ENCODE measurements around the gene SPATS2L. TPM values are rescaled to one million over a fixed set of nuclear protein-coding genes. Genes with fewer than 3 reads are reported as not detected.

The SPATS2L gene
- total RNA-seq, 1 donor from 2014 or later: 40.8 TPM

GRCh38 chr2:200367155-200367554 lies 60.7 kb downstream of the SPATS2L start:
- no peak for DNase-seq (ENCODE audit: low spot score in 2 of 2)
- no peak for FAIRE-seq

- FAIRE-seq (no peak), DNase-seq (ENCODE audit: low spot score in 2 of 2) (no peak)
Measured at GRCh38 chr2:200369886-200370285, 63.4 kb downstream of the SPATS2L start.

- no peak for DNase-seq (ENCODE audit: low spot score in 2 of 2)
- FAIRE-seq: no peak
Measured at GRCh38 chr2:200373231-200373630, 66.7 kb downstream of the SPATS2L start.

GRCh38 chr2:200373973-200374416 lies 67.5 kb downstream of the SPATS2L start:
- DNase-seq (ENCODE audit: low spot score in 2 of 2) (no peak), FAIRE-seq (no peak)

- no peak for DNase-seq (ENCODE audit: low spot score in 2 of 2)
- no peak for FAIRE-seq
Measured at GRCh38 chr2:200376513-200377354, 70.2 kb downstream of the SPATS2L start.

GRCh38 chr2:200377355-200378336 lies 71.2 kb downstream of the SPATS2L start:
- FAIRE-seq: no peak

GRCh38 chr2:200378652-200379290 lies 72.3 kb downstream of the SPATS2L start:
- no peak for DNase-seq (ENCODE audit: low spot score in 2 of 2)
- no peak for FAIRE-seq

More at GRCh38 chr2:200377355-200378336, 71.2 kb downstream of the SPATS2L start:
- DNase-seq (ENCODE audit: low spot score in 2 of 2): no peak

- no peak for DNase-seq (ENCODE audit: low spot score in 2 of 2)
- FAIRE-seq: no peak
Measured at GRCh38 chr2:200379481-200380090, 73.1 kb downstream of the SPATS2L start.

- DNase-seq (ENCODE audit: low spot score in 2 of 2) (no peak), FAIRE-seq (no peak)
Measured at GRCh38 chr2:200380091-200380561, 73.6 kb downstream of the SPATS2L start.

- no peak for DNase-seq (ENCODE audit: low spot score in 2 of 2)
- FAIRE-seq: no peak
Measured at GRCh38 chr2:200380833-200381542, 74.5 kb downstream of the SPATS2L start.

- DNase-seq (ENCODE audit: low spot score in 2 of 2): no peak
- FAIRE-seq: no peak
Measured at GRCh38 chr2:200382874-200383273, 76.4 kb downstream of the SPATS2L start.

GRCh38 chr2:200383380-200384110 lies 77.1 kb downstream of the SPATS2L start:
- peak; percentile 72 for FAIRE-seq
- DNase-seq (ENCODE audit: low spot score in 2 of 2): peak in 1 of 2 donors; percentile 24

GRCh38 chr2:200385063-200385635 lies 78.7 kb downstream of the SPATS2L start:
- FAIRE-seq (no peak), DNase-seq (ENCODE audit: low spot score in 2 of 2) (no peak)

GRCh38 chr2:200393191-200393590 lies 86.7 kb downstream of the SPATS2L start:
- no peak for DNase-seq (ENCODE audit: low spot score in 2 of 2)
- no peak for FAIRE-seq

- FAIRE-seq (no peak), DNase-seq (ENCODE audit: low spot score in 2 of 2) (no peak)
Measured at GRCh38 chr2:200394045-200394444, 87.6 kb downstream of the SPATS2L start.

- DNase-seq (ENCODE audit: low spot score in 2 of 2) (no peak), FAIRE-seq (no peak)
Measured at GRCh38 chr2:200396781-200397242, 90.3 kb downstream of the SPATS2L start.

- no peak for FAIRE-seq
- DNase-seq (ENCODE audit: low spot score in 2 of 2): no peak
Measured at GRCh38 chr2:200397785-200398184, 91.3 kb downstream of the SPATS2L start.

- FAIRE-seq (no peak), DNase-seq (ENCODE audit: low spot score in 2 of 2) (no peak)
Measured at GRCh38 chr2:200399046-200399445, 92.6 kb downstream of the SPATS2L start.
